ENCODE measurements around the gene OR52I2.

DNA sequence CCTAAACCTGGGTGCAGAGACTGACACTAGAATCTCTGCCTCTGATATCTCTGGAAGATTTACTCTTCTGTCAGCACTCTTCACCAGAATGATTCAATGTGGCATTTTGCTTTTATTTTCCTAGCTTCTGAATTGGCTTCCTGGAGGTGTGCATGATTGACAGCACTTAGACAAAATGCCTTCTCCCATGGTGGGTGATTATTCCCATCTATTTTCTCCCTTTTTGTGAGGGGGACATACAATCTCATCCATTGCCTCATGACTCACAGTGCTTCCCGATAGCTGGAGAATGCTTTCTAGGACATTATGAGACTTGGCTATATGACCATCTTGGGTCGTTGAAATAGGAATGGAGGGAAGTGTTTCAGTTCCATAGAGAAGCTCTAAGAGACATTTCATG lies 30.4 kb downstream of the OR52I2 start:
- TF ChIP-seq, protein P1, sequence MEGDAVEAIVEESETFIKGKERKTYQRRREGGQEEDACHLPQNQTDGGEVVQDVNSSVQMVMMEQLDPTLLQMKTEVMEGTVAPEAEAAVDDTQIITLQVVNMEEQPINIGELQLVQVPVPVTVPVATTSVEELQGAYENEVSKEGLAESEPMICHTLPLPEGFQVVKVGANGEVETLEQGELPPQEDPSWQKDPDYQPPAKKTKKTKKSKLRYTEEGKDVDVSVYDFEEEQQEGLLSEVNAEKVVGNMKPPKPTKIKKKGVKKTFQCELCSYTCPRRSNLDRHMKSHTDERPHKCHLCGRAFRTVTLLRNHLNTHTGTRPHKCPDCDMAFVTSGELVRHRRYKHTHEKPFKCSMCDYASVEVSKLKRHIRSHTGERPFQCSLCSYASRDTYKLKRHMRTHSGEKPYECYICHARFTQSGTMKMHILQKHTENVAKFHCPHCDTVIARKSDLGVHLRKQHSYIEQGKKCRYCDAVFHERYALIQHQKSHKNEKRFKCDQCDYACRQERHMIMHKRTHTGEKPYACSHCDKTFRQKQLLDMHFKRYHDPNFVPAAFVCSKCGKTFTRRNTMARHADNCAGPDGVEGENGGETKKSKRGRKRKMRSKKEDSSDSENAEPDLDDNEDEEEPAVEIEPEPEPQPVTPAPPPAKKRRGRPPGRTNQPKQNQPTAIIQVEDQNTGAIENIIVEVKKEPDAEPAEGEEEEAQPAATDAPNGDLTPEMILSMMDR (IDR thresholded peaks at IDR 0.05; ENCODE audit: low read depth, low read length, poor library complexity, severe bottlenecking) = no peak
- TF ChIP-seq EZH2phosphoT487 (IDR thresholded peaks at IDR 0.05; ENCODE audit: borderline replicate concordance, low read length) = no peak
